ENCODE data around the gene RBPMS2. TPM values are rescaled to one million over a fixed set of nuclear protein-coding genes. Genes with fewer than 3 reads are reported as not detected.

The RBPMS2 gene
- total RNA-seq, 1 experiment from 2014 or later: not detected

Small RNA genes lying within 50 kb of the gene (small RNA-seq; reads per million reads assigned to genes)
- not detected for gene AC100830.2
- not detected for gene MIR1272

Other genes starting within 250 kb of the RBPMS2 start
- gene PIF1, start 50.1 kb upstream of the RBPMS2 start, total RNA-seq (2014; rRNA removed; shearing (Covaris generic); ENCODE audit: low replicate concordance): 18.6 and 60.0 TPM in 2 replicates
- 10.1 and 18.0 TPM in 2 replicates for gene PLEKHO2, start 66.3 kb upstream of the RBPMS2 start, total RNA-seq (2014; rRNA removed; shearing (Covaris generic); ENCODE audit: low replicate concordance)
- 1.8 TPM in 2 replicates for gene ANKDD1A, start 136.3 kb upstream of the RBPMS2 start, total RNA-seq (2014; rRNA removed; shearing (Covaris generic); ENCODE audit: low replicate concordance)
- 93.0 and 111 TPM in 2 replicates for gene SPG21, start 214.3 kb upstream of the RBPMS2 start, total RNA-seq (2014; rRNA removed; shearing (Covaris generic); ENCODE audit: low replicate concordance)

Data from Karpas-422 (cell line).